K562 (cell line): ENCODE data around the gene WDR62. TPM values are rescaled to one million over a fixed set of nuclear protein-coding genes. Genes with fewer than 3 reads are reported as not detected.

Experiments
- DACH1 ChIP-seq: fragments of 450-650 bp; IDR thresholded peaks from 2 replicates; pipeline ENCODE4 v1.6.1; 2018; ENCODE audit not compliant: partially characterized antibody
- JUNB ChIP-seq: fragments of 450-650 bp; formaldehyde crosslinking; conservative IDR thresholded peaks from 2 replicates; pipeline ENCODE4 v1.4.0; 2020; ENCODE audit warnings: mild to moderate bottlenecking
- POLR2AphosphoS2 ChIP-seq: IDR thresholded peaks from 2 replicates; pipeline ENCODE4 v1.6.1; 2012; ENCODE audit warnings: low read length, improper control_type of control experiment
- TEAD4 ChIP-seq, 2 experiments: sonication (generic) in 1 of 2; formaldehyde crosslinking in 1 of 2; IDR thresholded peaks; 2 replicates each; pipeline versions ENCODE4 v1.6.1 to v1.8.0; 2012 to 2022; ENCODE audit warnings: borderline replicate concordance in 1 of 2, inconsistent platforms in 1 of 2, low read length in 1 of 2, mild to moderate bottlenecking in 1 of 2, missing genetic modification reagents in 1 of 2
- polyA plus RNA-seq, 8 experiments: library from polyadenylated mRNA; depleted of rRNA in 4 of 8; stranded (reverse) in 5 of 8; unstranded in 3 of 8; fragments of >200 nt; fragmentation: Nextera tagmentation in 2 of 8; fragmentation: Illumina TruSeq in 1 of 8; extraction: Ambion mirVana in 2 of 8; extraction: Trizol in 1 of 8; gene quantifications; 2 replicates each; pipeline versions ENCODE4 v1.2.1 to v1.2.3, GENCODE V29; 2011 to 2014; ENCODE audit warnings: inconsistent platforms in 1 of 8, missing spikeins in 1 of 8
- total RNA-seq, 7 experiments: library from RNA; depleted of rRNA in 6 of 7; stranded (reverse); fragments of >200 nt in 6 of 7; fragmentation: Illumina TruSeq in 2 of 7; extraction: Trizol in 2 of 7; gene quantifications; 2 replicates each; pipeline versions ENCODE4 v1.2.1 to v1.2.3, GENCODE V29; 2011 to 2021; ENCODE audit warnings: low replicate concordance in 1 of 7
- TF ChIP-seq, protein P1 (sequence below): fragments of 200-600 bp; sonication (generic); IDR thresholded peaks from one replicate; pipeline ENCODE4 v1.6.1; 2012; ENCODE audit warnings: mild to moderate bottlenecking, low read depth, low read length, inconsistent platforms

The WDR62 gene
- total and polyA plus RNA-seq, 9 of the 15 experiments (the other 6 are each of a cell fraction or from before 2014, with no cell fraction given) = 0.35 to 32.8 (median 14.4) TPM

GRCh38 chr19:36140304-36141038 is 85.8 kb downstream of the WDR62 start (continued):
- no peak for TF ChIP-seq JUNB
- TF ChIP-seq DACH1 = peak; percentile 62
- no peak for TF ChIP-seq POLR2AphosphoS2
- TF ChIP-seq TEAD4 (IDR thresholded peaks at IDR 0.05; ENCODE audit: low read length) = 0 out of 2 replicates have a peak, but pooled peaks have one; percentile 15
- TF ChIP-seq TEAD4 (CRISPR knock-in tag; IDR thresholded peaks at IDR 0.05; ENCODE audit: borderline replicate concordance) = no peak
- TF ChIP-seq, protein P1, sequence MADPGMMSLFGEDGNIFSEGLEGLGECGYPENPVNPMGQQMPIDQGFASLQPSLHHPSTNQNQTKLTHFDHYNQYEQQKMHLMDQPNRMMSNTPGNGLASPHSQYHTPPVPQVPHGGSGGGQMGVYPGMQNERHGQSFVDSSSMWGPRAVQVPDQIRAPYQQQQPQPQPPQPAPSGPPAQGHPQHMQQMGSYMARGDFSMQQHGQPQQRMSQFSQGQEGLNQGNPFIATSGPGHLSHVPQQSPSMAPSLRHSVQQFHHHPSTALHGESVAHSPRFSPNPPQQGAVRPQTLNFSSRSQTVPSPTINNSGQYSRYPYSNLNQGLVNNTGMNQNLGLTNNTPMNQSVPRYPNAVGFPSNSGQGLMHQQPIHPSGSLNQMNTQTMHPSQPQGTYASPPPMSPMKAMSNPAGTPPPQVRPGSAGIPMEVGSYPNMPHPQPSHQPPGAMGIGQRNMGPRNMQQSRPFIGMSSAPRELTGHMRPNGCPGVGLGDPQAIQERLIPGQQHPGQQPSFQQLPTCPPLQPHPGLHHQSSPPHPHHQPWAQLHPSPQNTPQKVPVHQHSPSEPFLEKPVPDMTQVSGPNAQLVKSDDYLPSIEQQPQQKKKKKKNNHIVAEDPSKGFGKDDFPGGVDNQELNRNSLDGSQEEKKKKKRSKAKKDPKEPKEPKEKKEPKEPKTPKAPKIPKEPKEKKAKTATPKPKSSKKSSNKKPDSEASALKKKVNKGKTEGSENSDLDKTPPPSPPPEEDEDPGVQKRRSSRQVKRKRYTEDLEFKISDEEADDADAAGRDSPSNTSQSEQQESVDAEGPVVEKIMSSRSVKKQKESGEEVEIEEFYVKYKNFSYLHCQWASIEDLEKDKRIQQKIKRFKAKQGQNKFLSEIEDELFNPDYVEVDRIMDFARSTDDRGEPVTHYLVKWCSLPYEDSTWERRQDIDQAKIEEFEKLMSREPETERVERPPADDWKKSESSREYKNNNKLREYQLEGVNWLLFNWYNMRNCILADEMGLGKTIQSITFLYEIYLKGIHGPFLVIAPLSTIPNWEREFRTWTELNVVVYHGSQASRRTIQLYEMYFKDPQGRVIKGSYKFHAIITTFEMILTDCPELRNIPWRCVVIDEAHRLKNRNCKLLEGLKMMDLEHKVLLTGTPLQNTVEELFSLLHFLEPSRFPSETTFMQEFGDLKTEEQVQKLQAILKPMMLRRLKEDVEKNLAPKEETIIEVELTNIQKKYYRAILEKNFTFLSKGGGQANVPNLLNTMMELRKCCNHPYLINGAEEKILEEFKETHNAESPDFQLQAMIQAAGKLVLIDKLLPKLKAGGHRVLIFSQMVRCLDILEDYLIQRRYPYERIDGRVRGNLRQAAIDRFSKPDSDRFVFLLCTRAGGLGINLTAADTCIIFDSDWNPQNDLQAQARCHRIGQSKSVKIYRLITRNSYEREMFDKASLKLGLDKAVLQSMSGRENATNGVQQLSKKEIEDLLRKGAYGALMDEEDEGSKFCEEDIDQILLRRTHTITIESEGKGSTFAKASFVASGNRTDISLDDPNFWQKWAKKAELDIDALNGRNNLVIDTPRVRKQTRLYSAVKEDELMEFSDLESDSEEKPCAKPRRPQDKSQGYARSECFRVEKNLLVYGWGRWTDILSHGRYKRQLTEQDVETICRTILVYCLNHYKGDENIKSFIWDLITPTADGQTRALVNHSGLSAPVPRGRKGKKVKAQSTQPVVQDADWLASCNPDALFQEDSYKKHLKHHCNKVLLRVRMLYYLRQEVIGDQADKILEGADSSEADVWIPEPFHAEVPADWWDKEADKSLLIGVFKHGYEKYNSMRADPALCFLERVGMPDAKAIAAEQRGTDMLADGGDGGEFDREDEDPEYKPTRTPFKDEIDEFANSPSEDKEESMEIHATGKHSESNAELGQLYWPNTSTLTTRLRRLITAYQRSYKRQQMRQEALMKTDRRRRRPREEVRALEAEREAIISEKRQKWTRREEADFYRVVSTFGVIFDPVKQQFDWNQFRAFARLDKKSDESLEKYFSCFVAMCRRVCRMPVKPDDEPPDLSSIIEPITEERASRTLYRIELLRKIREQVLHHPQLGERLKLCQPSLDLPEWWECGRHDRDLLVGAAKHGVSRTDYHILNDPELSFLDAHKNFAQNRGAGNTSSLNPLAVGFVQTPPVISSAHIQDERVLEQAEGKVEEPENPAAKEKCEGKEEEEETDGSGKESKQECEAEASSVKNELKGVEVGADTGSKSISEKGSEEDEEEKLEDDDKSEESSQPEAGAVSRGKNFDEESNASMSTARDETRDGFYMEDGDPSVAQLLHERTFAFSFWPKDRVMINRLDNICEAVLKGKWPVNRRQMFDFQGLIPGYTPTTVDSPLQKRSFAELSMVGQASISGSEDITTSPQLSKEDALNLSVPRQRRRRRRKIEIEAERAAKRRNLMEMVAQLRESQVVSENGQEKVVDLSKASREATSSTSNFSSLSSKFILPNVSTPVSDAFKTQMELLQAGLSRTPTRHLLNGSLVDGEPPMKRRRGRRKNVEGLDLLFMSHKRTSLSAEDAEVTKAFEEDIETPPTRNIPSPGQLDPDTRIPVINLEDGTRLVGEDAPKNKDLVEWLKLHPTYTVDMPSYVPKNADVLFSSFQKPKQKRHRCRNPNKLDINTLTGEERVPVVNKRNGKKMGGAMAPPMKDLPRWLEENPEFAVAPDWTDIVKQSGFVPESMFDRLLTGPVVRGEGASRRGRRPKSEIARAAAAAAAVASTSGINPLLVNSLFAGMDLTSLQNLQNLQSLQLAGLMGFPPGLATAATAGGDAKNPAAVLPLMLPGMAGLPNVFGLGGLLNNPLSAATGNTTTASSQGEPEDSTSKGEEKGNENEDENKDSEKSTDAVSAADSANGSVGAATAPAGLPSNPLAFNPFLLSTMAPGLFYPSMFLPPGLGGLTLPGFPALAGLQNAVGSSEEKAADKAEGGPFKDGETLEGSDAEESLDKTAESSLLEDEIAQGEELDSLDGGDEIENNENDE = no peak
